Thyroid gland (tissue), 4 donors: ENCODE results near the gene HMCN2.

ENCODE experiments used
- POLR2A ChIP-seq, 2 donors: fragments of 450-650 bp; IDR thresholded peaks; one replicate each; pipeline ENCODE4 v1.6.1; 2017; ENCODE audit warnings: antibody characterized with exemption in 2 of 2, mild to moderate bottlenecking in 2 of 2, moderate library complexity in 1 of 2
- TF ChIP-seq, protein P1 (sequence below), 6 experiments: fragments of 200-600 bp in 3 of 6; fragments of 450-650 bp in 3 of 6; sonication (generic) in 3 of 6; IDR thresholded peaks; one replicate each; pipeline ENCODE4 v1.5.1; 2016 to 2019; ENCODE audit warnings: antibody characterized with exemption in 6 of 6, mild to moderate bottlenecking in 2 of 6, inconsistent platforms in 1 of 6, moderate library complexity in 1 of 6

DNA sequence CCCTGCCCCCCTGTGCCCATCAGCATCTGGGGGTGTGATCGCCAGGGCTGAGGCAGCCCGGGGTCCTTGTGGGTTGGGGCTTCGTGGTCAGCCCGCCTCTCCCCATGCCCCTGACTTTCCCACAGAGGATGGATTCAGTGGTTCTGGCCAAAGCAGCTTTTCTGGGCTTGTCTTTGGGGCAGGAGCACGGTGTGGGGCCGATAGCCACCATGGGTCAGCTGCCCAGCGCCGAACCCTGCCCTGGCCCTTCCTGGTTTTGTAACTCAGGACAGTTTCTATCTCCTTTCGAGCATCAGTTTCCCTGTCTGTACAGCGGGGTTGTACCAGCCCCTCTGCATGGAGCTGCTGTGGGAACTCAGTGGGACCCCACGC, 77.1 kb downstream of the HMCN2 start:
- TF ChIP-seq, protein P1, sequence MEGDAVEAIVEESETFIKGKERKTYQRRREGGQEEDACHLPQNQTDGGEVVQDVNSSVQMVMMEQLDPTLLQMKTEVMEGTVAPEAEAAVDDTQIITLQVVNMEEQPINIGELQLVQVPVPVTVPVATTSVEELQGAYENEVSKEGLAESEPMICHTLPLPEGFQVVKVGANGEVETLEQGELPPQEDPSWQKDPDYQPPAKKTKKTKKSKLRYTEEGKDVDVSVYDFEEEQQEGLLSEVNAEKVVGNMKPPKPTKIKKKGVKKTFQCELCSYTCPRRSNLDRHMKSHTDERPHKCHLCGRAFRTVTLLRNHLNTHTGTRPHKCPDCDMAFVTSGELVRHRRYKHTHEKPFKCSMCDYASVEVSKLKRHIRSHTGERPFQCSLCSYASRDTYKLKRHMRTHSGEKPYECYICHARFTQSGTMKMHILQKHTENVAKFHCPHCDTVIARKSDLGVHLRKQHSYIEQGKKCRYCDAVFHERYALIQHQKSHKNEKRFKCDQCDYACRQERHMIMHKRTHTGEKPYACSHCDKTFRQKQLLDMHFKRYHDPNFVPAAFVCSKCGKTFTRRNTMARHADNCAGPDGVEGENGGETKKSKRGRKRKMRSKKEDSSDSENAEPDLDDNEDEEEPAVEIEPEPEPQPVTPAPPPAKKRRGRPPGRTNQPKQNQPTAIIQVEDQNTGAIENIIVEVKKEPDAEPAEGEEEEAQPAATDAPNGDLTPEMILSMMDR (IDR thresholded peaks at IDR 0.05) = no peak
- no peak for TF ChIP-seq POLR2A (IDR thresholded peaks at IDR 0.05)
